Measurements from ENCODE around the gene MEN1.

MEN1 gene

GRCh38 chr11:64838600-64839334 is 28.4 kb upstream of the MEN1 start:
- no peak for DNase-seq (ENCODE audit: extremely low spot score)
- CTCF ChIA-PET, result no interaction called here
- POLR2A ChIA-PET, result no interaction called here
- TF ChIP-seq FOXM1 (IDR thresholded peaks at IDR 0.05; ENCODE audit: borderline replicate concordance), result no peak
- TF ChIP-seq FOXA1 (IDR thresholded peaks at IDR 0.05), result no peak
- no peak for TF ChIP-seq ARNT (IDR thresholded peaks at IDR 0.05)
- TF ChIP-seq FOXK2 (IDR thresholded peaks at IDR 0.05), result no peak

- POLR2A ChIA-PET, result no interaction called here
- TF ChIP-seq FOXK2 (IDR thresholded peaks at IDR 0.05), result no peak
- TF ChIP-seq ELF4 (IDR thresholded peaks at IDR 0.05), result no peak
- no peak for TF ChIP-seq HDGF (IDR thresholded peaks at IDR 0.05; ENCODE audit: borderline replicate concordance)
- TF ChIP-seq SP1 (IDR thresholded peaks at IDR 0.05), result no peak
- TF ChIP-seq PKNOX1 (IDR thresholded peaks at IDR 0.05), result no peak
- no peak for TF ChIP-seq SUZ12 (IDR thresholded peaks at IDR 0.05)
- no peak for TF ChIP-seq L3MBTL2 (conservative IDR thresholded peaks at IDR 0.05)
- no peak for TF ChIP-seq FOXM1 (IDR thresholded peaks at IDR 0.05; ENCODE audit: borderline replicate concordance)
- no peak for TF ChIP-seq NFRKB (IDR thresholded peaks at IDR 0.05)
- TF ChIP-seq CTBP1 (IDR thresholded peaks at IDR 0.05; ENCODE audit: borderline replicate concordance), result no peak
- TF ChIP-seq ARNT (IDR thresholded peaks at IDR 0.05), result no peak
- no peak for TF ChIP-seq FOXA1 (IDR thresholded peaks at IDR 0.05)
- TF ChIP-seq TARDBP (IDR thresholded peaks at IDR 0.05), result no peak
- no peak for TF ChIP-seq ZNF384 (IDR thresholded peaks at IDR 0.05)
- TF ChIP-seq BHLHE40 (IDR thresholded peaks at IDR 0.05; ENCODE audit: borderline replicate concordance), result no peak
- TF ChIP-seq LEF1 (IDR thresholded peaks at IDR 0.05; ENCODE audit: borderline replicate concordance), result no peak
- CTCF ChIA-PET, result no interaction called here
- no peak for DNase-seq (ENCODE audit: extremely low spot score)
Observed at GRCh38 chr11:64837887-64838351, 27.6 kb upstream of the MEN1 start.

GRCh38 chr11:64836448-64837072 is 26.2 kb upstream of the MEN1 start:
- ChIA-PET CTCF (no interaction called here), POLR2A (interaction anchor here (1.0 kb wide), 1 partner anchor 58 kb away, joined by 4 read pairs; the partner anchor contains the start of gene SF1)
- TF ChIP-seq SUZ12 (IDR thresholded peaks at IDR 0.05) (no peak), BHLHE40 (IDR thresholded peaks at IDR 0.05; ENCODE audit: borderline replicate concordance) (no peak), FOXM1 (IDR thresholded peaks at IDR 0.05; ENCODE audit: borderline replicate concordance) (no peak), PKNOX1 (IDR thresholded peaks at IDR 0.05) (no peak), HDGF (IDR thresholded peaks at IDR 0.05; ENCODE audit: borderline replicate concordance) (no peak), SP1 (IDR thresholded peaks at IDR 0.05) (no peak), TARDBP (IDR thresholded peaks at IDR 0.05) (no peak), FOXK2 (IDR thresholded peaks at IDR 0.05) (no peak), NFRKB (IDR thresholded peaks at IDR 0.05) (no peak), ELF4 (IDR thresholded peaks at IDR 0.05) (no peak), FOXA1 (IDR thresholded peaks at IDR 0.05) (no peak), ZNF384 (IDR thresholded peaks at IDR 0.05) (no peak), LEF1 (IDR thresholded peaks at IDR 0.05; ENCODE audit: borderline replicate concordance) (no peak), CTBP1 (IDR thresholded peaks at IDR 0.05; ENCODE audit: borderline replicate concordance) (no peak), ARNT (IDR thresholded peaks at IDR 0.05) (no peak), L3MBTL2 (conservative IDR thresholded peaks at IDR 0.05) (no peak)
- DNase-seq (ENCODE audit: extremely low spot score), result no peak

GRCh38 chr11:64835616-64836447 is 25.5 kb upstream of the MEN1 start:
- no peak for DNase-seq (ENCODE audit: extremely low spot score)
- CTCF ChIA-PET, result no interaction called here
- no peak for TF ChIP-seq SP1 (IDR thresholded peaks at IDR 0.05)
- TF ChIP-seq SUZ12 (IDR thresholded peaks at IDR 0.05), result no peak
- TF ChIP-seq CTBP1 (IDR thresholded peaks at IDR 0.05; ENCODE audit: borderline replicate concordance), result no peak
- TF ChIP-seq LEF1 (IDR thresholded peaks at IDR 0.05; ENCODE audit: borderline replicate concordance), result no peak
- no peak for TF ChIP-seq TARDBP (IDR thresholded peaks at IDR 0.05)
- TF ChIP-seq FOXM1 (IDR thresholded peaks at IDR 0.05; ENCODE audit: borderline replicate concordance), result no peak
- TF ChIP-seq L3MBTL2 (conservative IDR thresholded peaks at IDR 0.05), result no peak
- no peak for TF ChIP-seq PKNOX1 (IDR thresholded peaks at IDR 0.05)
- no peak for TF ChIP-seq HDGF (IDR thresholded peaks at IDR 0.05; ENCODE audit: borderline replicate concordance)
- no peak for TF ChIP-seq ZNF384 (IDR thresholded peaks at IDR 0.05)
- no peak for TF ChIP-seq FOXA1 (IDR thresholded peaks at IDR 0.05)
- no peak for TF ChIP-seq ELF4 (IDR thresholded peaks at IDR 0.05)
- no peak for TF ChIP-seq FOXK2 (IDR thresholded peaks at IDR 0.05)
- POLR2A ChIA-PET, result interaction anchor here (1.0 kb wide), 1 partner anchor 57 kb away, joined by 4 read pairs; the partner anchor contains the start of gene SF1
